Posterior vena cava (tissue), 2 donors: ENCODE results near the gene SOWAHD. TPM values are rescaled to one million over a fixed set of nuclear protein-coding genes. Genes with fewer than 3 reads are reported as not detected.
A peak's percentile ranks its signal among the peaks of the same experiment; 100 is the strongest.
"Not testable (repeated sequence)": the region's sequence is repeated elsewhere in the genome, so short reads cannot be mapped to it uniquely, and the experiment has no call there.

ENCODE experiments used
- DNase-seq: peaks from one replicate; pipeline ENCODE4 v3.0.0-alpha.2; 2020; ENCODE audit warnings: low spot score
- intact Hi-C, 2 donors: fragments of 100-400 bp; cut with DNase I; formaldehyde crosslinking; loops; one replicate each; pipeline versions ENCODE4 v1.14.1 to v1.14.2; 2022 to 2023
- long read RNA-seq, 2 donors: library from polyadenylated mRNA; unstranded; transcript quantifications; one replicate each; pipeline ENCODE4 v2.0.0, GENCODE V29; 2020 to 2021
- total RNA-seq, 2 donors: library from RNA; stranded (reverse); fragmentation: NEBNext Ultra II Directional; extraction: Animal tissue kit (Norgen Biotek cat#: 25700); gene quantifications; one replicate each; pipeline ENCODE4 v1.2.1, GENCODE V29; 2021
- donor health status: DM: yes; HTN: yes; CAD: no.
- donor health status: DM: yes; HTN: yes; CAD: no.

The SOWAHD gene, protein sequence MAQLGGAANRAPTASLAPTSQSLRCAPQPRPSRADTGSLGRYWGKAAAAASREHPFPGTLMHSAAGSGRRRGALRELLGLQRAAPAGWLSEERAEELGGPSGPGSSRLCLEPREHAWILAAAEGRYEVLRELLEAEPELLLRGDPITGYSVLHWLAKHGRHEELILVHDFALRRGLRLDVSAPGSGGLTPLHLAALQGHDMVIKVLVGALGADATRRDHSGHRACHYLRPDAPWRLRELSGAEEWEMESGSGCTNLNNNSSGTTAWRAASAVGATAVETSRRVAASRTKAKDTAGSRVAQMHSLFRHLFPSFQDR
- under 1 TPM; 0.29 to 0.32 TPM for total RNA-seq
- long read RNA-seq, donor 1: 0 reads
- long read RNA-seq, donor 2: 0 reads

DNA sequence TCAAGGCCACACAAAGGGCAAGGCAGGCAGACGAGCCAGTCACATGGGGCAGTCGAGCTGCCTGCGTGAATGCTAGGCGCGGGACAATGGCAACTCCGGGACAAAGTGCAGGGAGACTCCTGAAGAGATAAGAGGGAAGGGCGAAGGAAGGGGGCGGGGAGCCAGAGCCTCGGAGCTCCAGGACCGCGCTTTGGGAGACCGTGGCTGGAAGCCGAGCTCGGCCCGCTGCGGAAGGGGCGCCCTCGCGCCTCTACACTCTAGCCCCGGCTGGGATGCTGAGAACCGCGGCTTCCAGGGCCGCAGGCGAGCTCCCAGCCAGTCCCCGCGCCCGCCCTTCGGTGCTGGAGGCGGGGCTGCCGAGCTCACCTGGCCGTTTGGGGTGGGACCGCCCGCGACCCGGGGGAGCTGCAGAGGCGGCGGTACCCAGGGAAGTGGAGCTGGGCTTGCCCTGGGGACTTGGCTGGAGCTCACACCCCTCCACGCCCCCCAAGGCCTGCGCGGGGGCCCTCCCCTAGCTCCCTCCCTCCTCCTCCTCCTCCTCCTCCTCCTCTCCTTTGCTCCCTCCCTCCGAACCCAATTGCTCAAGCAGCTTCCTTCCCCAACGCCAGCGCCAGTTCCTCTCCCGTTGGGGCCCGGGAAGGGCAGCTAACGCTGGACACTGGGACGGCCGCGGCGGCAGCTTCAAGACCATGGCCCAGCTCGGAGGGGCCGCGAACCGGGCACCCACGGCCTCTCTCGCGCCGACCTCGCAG is at the start of gene SOWAHD:
TSS of gene SOWAHD (plus strand) at position 610 of the 752 bp plus-strand sequence. CDS start at position 690, 80 bp downstream.
- intact Hi-C loops: no loop called here
- DNase-seq: peak; percentile 82

DNA sequence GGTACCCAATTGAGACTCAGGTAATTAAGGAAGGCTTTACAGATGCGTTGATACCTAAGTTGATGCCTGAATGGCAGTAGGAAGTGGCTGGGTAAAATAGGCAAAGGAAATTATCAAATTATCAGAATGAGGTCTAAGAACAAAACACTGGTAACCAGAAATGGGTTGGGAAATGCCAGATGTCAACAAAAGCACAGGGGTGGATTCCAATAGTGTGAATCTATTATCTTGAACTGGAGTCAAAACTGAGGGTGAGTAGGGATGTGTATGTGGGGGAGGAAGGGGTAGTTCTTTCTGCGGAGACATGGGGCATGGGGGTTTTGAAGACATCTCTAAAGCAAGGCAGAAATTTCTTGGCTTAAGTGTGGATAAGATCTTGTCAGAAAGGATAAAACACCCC is 49.5 kb upstream of the SOWAHD start:
- intact Hi-C loops: no loop called here
- DNase-seq: no peak

DNA sequence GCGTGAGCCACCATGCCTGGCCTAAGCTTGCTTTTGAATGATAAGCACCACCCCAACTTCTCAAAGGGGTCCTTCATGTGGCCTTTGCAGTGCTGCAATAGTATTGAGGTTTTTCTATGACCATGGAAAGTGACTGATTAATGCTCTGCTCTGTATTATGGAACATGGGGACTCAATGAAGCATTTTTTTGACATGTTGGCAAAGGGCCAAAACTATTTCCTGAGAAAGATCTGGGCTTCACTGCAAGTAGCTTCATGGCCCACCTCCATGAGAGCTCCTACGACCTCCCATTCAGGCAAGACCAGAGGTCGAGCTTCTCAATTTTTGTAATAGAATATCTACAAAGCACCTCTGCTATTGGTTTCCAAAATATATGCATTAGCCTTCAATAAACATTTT is 48.8 kb upstream of the SOWAHD start:
- intact Hi-C loops: no loop called here
- DNase-seq: no peak

DNA sequence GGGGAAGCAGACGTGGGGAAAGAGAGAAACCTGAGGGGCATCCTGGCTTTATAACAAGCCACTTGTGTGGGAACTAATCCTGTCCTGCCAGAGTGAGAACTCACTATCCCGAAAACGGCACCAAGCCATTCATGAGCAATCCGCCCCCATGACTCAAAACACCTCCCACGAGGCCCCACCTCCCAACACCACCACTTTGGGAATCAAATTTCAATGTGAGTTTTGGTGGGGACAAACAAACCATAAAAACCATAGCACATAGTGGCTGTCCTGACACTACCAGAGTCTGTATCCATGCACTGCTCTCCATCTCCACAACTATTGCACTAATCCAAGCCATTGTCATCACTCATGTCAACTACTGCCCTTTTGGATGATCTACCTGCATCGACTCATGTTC is 36.9 kb upstream of the SOWAHD start:
- intact Hi-C loops: loop anchor here in 1 of 2 donors (10.0 kb wide), 1 partner anchor 777 kb away; no protein-coding TSS in a partner anchor
- no peak for DNase-seq

DNA sequence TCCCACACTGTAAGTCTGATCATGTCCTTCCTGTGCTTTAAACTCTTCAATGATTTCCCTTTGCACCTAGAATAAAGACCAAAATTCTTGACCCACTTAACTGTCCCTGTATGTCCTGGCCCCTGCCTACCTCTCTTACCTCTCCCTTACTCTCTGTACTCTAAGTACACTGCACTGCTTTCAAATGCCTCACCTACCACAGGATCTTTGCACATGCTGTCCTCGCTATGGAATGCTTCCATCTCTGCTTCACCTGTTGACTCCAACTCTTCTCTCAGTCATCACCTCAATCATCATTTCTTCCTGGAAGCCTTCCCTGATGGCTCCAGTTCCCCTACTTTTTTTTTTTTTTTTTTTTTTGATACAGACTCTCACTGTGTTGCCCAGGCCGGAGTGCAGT is 36.5 kb upstream of the SOWAHD start:
- intact Hi-C loops: loop anchor here in 1 of 2 donors (10.0 kb wide), 1 partner anchor 777 kb away; no protein-coding TSS in a partner anchor
- no peak for DNase-seq

DNA sequence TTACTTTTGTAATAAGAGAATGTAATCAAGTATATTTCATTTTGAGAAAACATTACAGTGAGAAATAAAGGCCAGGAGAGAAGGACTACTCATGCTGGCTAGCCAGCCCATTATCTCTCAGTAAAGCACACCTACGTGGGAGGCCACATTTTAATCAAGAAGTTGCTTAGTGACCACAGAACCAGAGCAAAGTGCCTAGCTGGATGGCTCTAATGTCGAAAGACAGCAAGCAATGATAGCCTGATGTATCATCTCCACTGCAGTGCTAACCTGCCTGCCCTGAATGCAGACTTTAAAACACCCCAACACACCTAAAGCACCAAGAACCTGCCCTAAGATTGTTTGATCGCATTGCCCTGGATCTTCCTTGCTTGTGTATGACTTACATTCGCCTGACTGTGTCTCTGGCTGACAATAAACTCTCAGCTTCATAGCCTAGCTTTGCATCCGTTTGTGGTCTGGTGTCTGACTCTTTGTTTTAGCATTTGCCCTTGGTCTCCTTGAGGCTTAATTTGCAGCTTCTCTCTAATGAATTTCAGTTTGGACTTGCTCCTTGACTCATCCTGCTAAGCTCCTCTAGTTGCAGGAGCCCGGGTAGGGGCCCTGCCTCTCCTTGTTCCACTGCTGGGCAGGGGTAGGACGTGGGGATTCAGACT is 31.4 kb upstream of the SOWAHD start:
- no peak for DNase-seq
- intact Hi-C loops: loop anchor here in 1 of 2 donors (10.0 kb wide), 1 partner anchor 782 kb away; no protein-coding TSS in a partner anchor

DNA sequence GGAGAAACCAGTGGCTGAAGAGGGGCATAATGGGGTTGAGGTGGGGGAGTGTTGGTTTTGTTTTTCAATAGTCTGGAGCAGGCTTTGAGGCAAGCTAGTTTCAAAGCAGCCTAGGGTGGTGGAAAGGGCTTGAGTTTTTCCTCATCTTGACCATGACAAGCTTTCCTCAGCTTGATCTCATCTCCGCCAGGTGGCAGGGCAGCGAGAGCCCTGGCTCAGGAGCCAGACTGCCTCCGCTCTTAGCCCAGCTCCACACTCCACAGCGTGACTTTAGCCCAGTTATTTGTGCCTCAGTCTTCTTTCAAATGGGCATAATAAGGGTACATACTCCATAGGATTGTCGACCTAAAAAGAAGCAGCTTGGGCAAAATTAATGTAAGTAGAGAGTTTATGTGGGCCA is 29.9 kb upstream of the SOWAHD start:
- intact Hi-C loops: loop anchor here in 1 of 2 donors (10.0 kb wide), 1 partner anchor 784 kb away; no protein-coding TSS in a partner anchor
- DNase-seq: no peak

DNA sequence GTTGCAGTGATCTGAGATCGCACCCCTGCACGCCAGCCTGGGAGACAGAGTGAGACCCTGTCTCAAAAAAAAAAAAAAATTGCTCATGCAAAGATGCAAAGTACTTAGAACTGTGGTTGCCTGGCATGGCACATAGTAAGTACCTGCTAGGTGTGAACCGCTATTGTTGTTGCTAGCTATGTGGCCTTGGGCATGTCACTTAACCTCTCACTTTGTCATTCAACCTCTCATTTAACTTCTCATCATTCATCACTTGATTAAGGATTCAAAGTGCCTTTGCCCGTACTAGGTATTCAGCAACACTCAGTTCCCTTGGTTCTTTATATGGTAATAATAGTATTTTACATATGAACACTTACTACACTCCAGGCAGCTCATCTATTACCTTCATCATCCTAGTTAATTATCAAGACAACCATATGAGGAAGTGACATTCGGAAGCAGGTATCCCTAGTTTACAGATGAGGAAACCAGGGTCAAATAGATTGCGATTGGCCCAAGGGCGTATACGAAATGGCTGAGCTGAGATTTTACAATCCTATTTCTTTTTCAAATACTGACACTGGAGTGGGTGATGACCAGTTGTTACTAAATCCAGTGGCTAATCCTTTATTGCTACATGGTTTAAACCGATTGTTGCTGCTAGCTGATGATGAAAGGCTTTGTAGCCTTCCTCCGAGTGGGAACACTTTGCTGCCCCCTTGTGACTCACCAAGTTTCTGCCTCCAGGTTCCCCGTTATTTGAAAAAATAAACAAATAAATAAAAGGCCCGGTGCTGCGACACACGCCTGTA is 28.8 kb upstream of the SOWAHD start:
- intact Hi-C loops: loop anchor here in 1 of 2 donors (10.0 kb wide), 1 partner anchor 785 kb away; no protein-coding TSS in a partner anchor
- no peak for DNase-seq

DNA sequence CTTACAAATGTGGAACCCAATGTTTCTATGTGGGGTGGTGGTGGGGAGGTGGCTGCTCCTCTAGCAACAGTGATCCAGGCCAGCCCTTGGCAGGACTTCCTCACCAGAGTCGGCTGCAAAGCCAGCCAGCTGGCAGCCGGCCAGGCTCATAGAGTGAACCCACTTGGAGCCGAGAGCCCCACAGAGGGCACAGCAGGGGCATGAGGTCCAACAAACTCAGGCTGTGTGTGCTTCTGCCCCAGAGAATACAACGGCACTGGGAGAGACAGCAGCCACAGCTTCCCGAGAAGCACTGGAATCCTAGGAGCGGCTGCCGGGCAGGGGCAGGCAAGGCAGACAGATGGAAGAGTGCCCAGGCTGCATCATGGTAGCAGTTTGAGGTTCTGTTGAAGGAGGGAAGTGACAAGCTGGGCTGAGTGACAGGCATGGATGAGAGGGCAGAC is 23.5 kb upstream of the SOWAHD start:
- no peak for DNase-seq
- intact Hi-C loops: no loop called here

DNA sequence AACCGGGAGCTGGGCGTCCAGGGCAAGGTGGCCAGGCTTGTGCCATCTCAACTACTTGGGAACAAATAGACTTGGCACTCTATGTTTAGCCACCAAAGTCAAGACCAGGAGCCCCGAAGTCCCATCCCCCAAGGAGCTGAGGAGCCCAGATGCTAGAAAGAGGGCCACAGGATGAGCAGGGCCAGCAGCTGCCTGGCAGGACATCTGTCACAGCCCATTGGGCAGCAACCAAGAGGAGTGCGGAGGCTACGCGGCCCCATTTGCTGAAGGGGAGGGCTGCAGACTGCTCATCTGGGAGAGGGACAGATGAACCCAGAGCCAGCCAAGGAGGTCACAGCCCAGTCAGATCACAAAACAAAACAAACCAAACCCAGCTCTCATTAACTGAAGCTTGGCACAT is 22.9 kb upstream of the SOWAHD start:
- intact Hi-C loops: no loop called here
- DNase-seq: no peak

DNA sequence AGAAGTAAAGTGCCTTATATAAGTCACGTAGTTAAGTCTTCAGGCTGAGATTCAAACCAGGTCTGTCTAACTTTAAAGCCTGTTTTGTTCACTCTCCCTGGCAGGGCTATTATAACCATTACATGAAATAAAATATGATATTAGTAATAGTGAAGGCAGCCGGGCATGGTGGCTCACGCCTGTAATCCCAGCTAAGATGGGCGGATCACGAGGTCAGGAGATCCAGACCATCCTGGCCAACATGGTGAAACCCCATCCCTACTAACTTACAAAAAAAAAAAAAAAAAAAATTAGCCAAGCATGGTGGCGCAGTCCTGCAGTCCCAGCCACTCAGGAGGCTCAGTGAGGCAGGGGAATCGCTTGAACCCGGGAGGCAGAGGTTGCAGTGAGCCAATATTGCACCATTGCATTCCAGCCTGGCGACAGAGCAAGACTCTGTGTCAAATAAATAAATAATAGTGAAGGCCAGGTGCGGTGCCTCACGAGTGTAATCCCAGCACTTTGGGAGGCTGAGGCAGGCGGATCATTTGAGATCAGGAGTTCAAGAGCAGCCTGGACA is 22.1 kb upstream of the SOWAHD start:
- intact Hi-C loops: no loop called here

DNA sequence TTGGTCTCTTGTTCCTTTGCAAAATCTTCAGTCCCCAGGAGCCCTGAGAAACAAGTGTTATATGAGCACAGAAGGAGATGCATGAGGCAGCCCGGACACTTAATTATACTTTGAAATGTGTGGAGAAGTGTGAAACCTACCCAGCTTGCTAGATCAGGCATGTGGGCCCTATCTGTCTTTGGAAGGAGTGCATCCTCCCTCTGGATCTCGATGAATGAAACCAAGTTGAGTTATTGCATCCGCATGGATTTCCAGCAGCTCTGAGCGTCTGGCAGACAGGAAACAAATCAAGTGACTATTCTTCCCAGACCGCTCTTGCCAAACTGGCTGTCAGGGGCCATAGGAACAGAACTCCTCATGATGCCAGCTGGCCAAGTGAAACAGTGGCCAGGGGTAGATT is 19.6 kb upstream of the SOWAHD start:
- intact Hi-C loops: no loop called here
- DNase-seq: no peak

More for the DNA sequence above, 22.1 kb upstream of the SOWAHD start:
- no peak for DNase-seq

DNA sequence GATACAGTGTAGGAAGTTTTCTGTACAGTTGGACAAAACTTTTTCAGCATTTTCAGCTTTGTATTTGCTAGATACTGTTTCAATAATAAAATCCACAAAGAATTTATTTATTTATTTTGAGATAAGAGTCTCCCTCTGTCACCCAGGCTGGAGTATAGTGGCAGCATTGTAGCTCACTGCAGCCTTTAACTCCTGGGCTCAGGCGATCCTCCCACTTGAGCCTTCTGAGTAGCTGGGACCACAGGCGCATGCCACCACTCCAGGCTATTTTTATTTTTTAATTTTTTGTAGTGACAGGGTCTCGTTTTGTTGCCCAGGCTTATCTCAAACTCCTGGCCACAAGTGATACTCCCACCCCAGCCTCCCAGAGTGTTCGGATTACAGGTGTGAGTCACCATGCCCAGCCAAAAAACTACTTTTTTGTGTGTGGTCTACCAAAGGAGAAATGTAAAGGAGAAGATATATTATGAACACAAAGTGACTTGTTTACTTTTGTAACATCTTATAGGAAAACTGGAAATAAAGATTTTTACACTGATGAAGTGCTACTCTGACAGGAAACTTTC is 13.0 kb upstream of the SOWAHD start:
- intact Hi-C loops: no loop called here
- DNase-seq: no peak

DNA sequence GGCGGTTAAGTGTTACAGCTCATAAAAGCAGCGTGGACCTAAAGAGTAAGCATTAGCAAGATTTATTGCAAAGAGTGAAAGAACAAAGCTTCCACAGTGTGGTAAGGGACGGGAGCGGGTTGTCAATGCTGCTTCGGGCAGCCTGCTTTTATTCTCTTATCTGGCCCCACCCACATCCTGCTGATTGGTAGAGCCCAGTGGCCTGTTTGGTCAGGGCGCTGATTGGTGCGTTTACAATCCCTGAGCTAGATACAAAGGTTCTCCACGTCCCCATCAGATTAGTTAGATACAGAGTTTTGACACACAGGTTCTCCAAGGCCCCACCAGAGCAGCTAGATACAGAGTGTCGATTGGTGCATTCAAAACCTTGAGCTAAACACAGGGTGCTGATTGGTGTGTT is 8.3 kb upstream of the SOWAHD start:
- intact Hi-C loops, DNase-seq: not testable (repeated sequence)

DNA sequence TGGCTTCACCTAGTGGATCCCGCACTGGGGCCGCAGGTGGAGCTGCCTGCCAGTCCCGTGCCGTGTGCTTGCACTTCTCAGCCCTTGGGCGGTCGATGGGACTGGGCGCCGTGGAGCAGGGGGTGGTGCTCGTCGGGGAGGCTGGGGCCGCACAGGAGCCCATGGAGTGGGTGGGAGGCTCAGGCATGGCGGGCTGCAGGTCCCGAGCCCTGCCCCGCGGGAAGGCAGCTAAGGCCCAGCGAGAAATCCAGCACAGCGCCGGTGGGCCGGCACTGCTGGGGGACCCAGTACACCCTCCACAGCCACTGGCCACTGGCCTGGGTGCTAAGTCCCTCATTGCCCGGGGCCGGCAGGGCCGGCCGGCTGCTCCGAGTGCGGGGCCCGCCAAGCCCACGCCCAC is 7.6 kb upstream of the SOWAHD start:
- intact Hi-C loops: not testable (repeated sequence)
- DNase-seq: peak; percentile 51

DNA sequence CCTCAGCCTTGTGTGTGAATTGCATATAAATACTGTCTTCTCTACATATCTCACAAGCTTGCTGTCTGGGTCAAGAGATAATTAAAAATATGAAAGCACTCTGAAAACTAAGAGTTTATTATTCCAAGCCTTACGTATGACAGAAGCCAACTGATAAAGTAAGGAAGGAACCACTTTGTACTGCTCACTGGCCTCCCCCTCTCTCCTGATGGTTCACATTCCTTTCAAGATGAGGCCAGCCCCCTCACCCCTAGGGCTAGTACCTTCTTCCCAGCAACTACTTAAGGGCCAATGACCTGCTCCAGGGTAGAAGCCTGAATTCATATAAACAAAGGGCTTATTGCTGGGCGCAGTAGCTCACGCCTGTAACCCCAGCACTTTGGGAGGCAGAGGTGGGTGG is 5.4 kb upstream of the SOWAHD start:
- intact Hi-C loops: no loop called here
- DNase-seq: peak; percentile 3

DNA sequence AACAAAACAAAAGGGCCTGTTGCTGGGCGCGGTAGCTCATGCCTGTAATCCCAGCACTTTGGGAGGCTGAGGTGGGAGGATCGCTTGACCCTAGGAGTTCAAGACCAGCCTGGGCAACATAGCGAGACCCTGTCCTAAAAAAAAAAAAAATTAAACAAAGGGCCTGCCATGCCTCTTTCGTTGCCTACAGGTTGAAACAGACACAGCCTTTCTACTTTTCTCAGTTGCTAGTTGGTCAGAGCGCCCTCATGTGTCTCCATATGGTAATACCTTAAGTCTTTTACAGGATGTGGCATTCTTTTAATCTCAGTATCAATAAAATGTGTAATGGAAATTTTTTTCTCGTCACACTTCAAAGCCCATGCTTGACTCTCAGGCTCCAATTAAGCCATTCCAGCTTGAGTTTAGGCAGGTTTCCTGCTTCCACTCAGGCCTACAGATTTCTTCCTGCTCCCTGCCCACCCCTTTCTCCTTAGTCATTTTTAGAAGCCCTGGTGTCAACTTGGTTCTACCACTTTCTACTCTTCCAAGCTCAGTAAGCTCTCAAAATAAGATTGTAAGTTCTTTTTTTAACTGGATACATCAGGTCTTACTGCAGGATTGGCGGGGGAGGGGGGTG is 4.6 kb upstream of the SOWAHD start:
- intact Hi-C loops: no loop called here
- no peak for DNase-seq

DNA sequence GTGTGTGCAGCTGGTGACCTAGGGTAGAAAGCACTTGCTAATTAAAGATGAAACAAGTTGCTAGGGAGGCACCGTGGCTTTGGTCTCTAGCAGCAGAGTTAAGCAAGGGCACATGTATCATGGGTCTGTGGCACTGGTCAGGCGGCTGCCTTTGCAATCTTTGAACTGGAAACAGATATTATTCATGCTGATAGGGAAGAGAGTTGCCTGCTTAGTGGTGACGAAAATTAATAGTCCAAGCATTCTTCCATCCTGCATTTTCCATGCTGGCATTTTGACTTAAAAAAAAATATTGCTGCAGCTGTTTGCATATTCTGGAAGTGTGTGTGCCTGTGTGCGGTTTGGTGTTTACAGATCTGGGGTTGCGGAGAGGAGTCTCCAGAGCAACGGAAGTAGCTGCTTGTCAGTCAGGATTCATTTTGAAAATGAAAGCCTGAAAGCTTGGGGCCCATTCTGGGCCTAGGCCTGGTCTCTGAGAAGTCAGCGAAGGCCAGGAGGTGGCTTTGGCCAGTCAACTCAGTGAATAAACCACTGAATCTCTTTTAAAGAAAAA is 2.3 kb upstream of the SOWAHD start:
- intact Hi-C loops: no loop called here
- peak; percentile 31 for DNase-seq
